HepG2 (cell line): ENCODE results near the gene LBX2. TPM values are rescaled to one million over a fixed set of nuclear protein-coding genes. Genes with fewer than 3 reads are reported as not detected.

ENCODE experiments used
- CENPT ChIP-seq: sonication (generic); formaldehyde crosslinking; IDR thresholded peaks from 2 replicates; pipeline ENCODE4 v1.8.0; 2022; ENCODE audit warnings: low read depth, mild to moderate bottlenecking, moderate library complexity, missing genetic modification reagents
- HNRNPLL ChIP-seq: fragments of 200-400 bp; formaldehyde crosslinking; IDR thresholded peaks from 2 replicates; pipeline ENCODE4 v1.6.1; 2017; ENCODE audit warnings: mild to moderate bottlenecking, low read depth, low read length; ENCODE audit not compliant: poor library complexity, severe bottlenecking
- JARID2 ChIP-seq: sonication (generic); formaldehyde crosslinking; IDR thresholded peaks from 2 replicates; pipeline ENCODE4 v1.8.1; 2023; ENCODE audit warnings: missing genetic modification reagents, inconsistent platforms; ENCODE audit not compliant: insufficient replicate concordance
- MTF2 ChIP-seq: sonication (generic); formaldehyde crosslinking; IDR thresholded peaks from 2 replicates; pipeline ENCODE4 v1.5.0; 2020; ENCODE audit warnings: missing genetic modification reagents, borderline replicate concordance
- MXD1 ChIP-seq: sonication (generic); formaldehyde crosslinking; IDR thresholded peaks from 2 replicates; pipeline ENCODE4 v1.4.0; 2020; ENCODE audit warnings: mild to moderate bottlenecking, missing genetic modification reagents
- PCBP1 ChIP-seq: fragments of 200-400 bp; formaldehyde crosslinking; IDR thresholded peaks from 2 replicates; pipeline ENCODE4 v1.6.1; 2017; ENCODE audit warnings: mild to moderate bottlenecking, low read depth, low read length, borderline replicate concordance
- RELA ChIP-seq: sonication (generic); formaldehyde crosslinking; IDR thresholded peaks from 2 replicates; pipeline ENCODE4 v1.4.0; 2020; ENCODE audit warnings: missing genetic modification reagents
- SNRNP70 ChIP-seq: fragments of 200-400 bp; formaldehyde crosslinking; IDR thresholded peaks from 2 replicates; pipeline ENCODE4 v1.6.1; 2017; ENCODE audit warnings: mild to moderate bottlenecking, low read depth, low read length, moderate library complexity
- SP4 ChIP-seq: sonication (generic); formaldehyde crosslinking; IDR thresholded peaks from 2 replicates; pipeline ENCODE4 v1.8.1; 2023; ENCODE audit warnings: mild to moderate bottlenecking, missing genetic modification reagents
- TIGD3 ChIP-seq: sonication (generic); formaldehyde crosslinking; IDR thresholded peaks from 2 replicates; pipeline ENCODE4 v1.5.1; 2020; ENCODE audit warnings: mild to moderate bottlenecking, missing genetic modification reagents, borderline replicate concordance
- WIZ ChIP-seq: sonication (generic); formaldehyde crosslinking; IDR thresholded peaks from 2 replicates; pipeline ENCODE4 v1.5.1; 2020; ENCODE audit warnings: mild to moderate bottlenecking, missing genetic modification reagents
- ZBTB38 ChIP-seq: sonication (generic); formaldehyde crosslinking; IDR thresholded peaks from 2 replicates; pipeline ENCODE4 v1.5.1; 2020; ENCODE audit warnings: mild to moderate bottlenecking, missing genetic modification reagents
- ZNF251 ChIP-seq: sonication (generic); formaldehyde crosslinking; IDR thresholded peaks from 2 replicates; pipeline ENCODE4 v1.9.0; 2021; ENCODE audit warnings: mild to moderate bottlenecking, missing genetic modification reagents
- ZNF432 ChIP-seq: sonication (generic); formaldehyde crosslinking; IDR thresholded peaks from 2 replicates; pipeline ENCODE4 v1.5.0; 2020; ENCODE audit warnings: missing genetic modification reagents, mild to moderate bottlenecking, borderline replicate concordance
- ZNF557 ChIP-seq: sonication (generic); formaldehyde crosslinking; IDR thresholded peaks from 2 replicates; pipeline ENCODE4 v1.4.0; 2020; ENCODE audit warnings: missing genetic modification reagents
- ZNF660 ChIP-seq: sonication (generic); formaldehyde crosslinking; IDR thresholded peaks from 2 replicates; pipeline ENCODE4 v1.5.1; 2020; ENCODE audit warnings: mild to moderate bottlenecking, low read depth, missing genetic modification reagents, borderline replicate concordance
- polyA plus RNA-seq, 8 experiments: library from polyadenylated mRNA; depleted of rRNA in 3 of 8; stranded (reverse) in 7 of 8; unstranded in 1 of 8; fragments of >200 nt; fragmentation: Illumina TruSeq in 4 of 8; extraction: Trizol in 4 of 8; gene quantifications; 2 replicates each; pipeline versions ENCODE4 v1.2.1 to v1.2.3, GENCODE V29; 2011 to 2016; ENCODE audit warnings: low read depth in 4 of 8, missing spikeins in 1 of 8, mixed read lengths in 1 of 8; ENCODE audit not compliant: insufficient read depth in 1 of 8
- total RNA-seq, 5 experiments: library from RNA; depleted of rRNA; stranded (reverse); fragments of >200 nt; fragmentation: Illumina TruSeq; extraction: Trizol; gene quantifications; 2 replicates each; pipeline ENCODE4 v1.2.3, GENCODE V29; 2016; ENCODE audit warnings: low read depth in 1 of 5
- TF ChIP-seq, protein P1 (sequence below): sonication (generic); formaldehyde crosslinking; IDR thresholded peaks from 2 replicates; pipeline ENCODE4 v1.8.0; 2022; ENCODE audit warnings: missing genetic modification reagents, mild to moderate bottlenecking, borderline replicate concordance
- TF ChIP-seq, protein P2 (sequence below), 2 experiments: sonication (generic) in 1 of 2; formaldehyde crosslinking in 1 of 2; IDR thresholded peaks; 2 replicates each; pipeline versions ENCODE4 v1.5.1 to v1.6.1; 2011 to 2020; ENCODE audit warnings: borderline replicate concordance in 1 of 2, low read depth in 1 of 2, low read length in 1 of 2, mild to moderate bottlenecking in 1 of 2, missing genetic modification reagents in 1 of 2, moderate library complexity in 1 of 2
- TF ChIP-seq, protein P3 (sequence below): sonication (generic); formaldehyde crosslinking; IDR thresholded peaks from 2 replicates; pipeline ENCODE4 v1.9.0; 2021; ENCODE audit warnings: missing genetic modification reagents, borderline replicate concordance

Gene LBX2
- total and polyA plus RNA-seq, 2 of the 13 experiments (the other 11 are each of a cell fraction or from before 2014, with no cell fraction given), result 6.4 to 8.1 TPM

DNA sequence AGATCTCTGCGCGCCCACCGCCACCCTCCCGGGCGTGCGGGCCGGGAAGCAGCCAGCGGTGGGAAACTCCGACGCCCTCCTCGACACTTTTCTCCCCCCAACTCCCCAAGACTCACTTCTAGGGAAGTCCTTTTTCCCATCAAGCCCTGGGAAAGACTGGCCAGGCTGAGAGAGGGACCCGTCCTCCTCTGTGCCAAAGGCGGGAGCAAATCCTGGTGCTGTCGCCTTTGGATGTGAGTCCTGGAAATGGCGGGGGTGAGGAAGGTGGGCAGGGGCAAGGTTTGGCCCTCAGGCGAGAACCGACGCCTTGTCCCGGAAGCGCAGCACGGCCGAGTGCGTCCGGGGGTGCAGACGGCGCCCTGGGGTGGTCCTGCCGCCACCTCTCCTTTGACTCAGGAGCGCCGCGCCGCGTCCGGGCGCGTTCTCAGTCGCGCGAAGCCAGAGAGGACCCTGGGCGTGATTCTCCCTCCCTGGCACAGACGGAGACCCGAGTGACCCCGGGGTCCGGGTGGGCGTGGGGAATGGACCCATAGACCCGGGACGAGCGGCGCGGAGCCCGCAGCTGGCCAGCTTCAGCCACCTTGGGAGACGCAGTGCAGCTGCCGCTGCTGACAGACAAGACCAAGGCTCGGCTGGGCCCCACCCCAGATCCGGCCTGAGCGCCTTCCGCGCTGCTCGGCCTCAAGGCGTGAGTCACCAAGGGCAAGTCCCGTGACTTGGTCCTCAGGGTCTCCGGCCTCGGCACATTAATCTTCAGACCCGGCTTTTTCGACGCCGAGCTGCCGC lies 3.5 kb upstream of the LBX2 start (continued):
- TF ChIP-seq, protein P1, sequence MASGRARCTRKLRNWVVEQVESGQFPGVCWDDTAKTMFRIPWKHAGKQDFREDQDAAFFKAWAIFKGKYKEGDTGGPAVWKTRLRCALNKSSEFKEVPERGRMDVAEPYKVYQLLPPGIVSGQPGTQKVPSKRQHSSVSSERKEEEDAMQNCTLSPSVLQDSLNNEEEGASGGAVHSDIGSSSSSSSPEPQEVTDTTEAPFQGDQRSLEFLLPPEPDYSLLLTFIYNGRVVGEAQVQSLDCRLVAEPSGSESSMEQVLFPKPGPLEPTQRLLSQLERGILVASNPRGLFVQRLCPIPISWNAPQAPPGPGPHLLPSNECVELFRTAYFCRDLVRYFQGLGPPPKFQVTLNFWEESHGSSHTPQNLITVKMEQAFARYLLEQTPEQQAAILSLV (CRISPR knock-in tag), result peak; percentile 84
- TF ChIP-seq MXD1 (CRISPR knock-in tag) (peak; percentile 69), WIZ (CRISPR knock-in tag) (peak; percentile 92), JARID2 (no peak), PCBP1 (no peak), TIGD3 (CRISPR knock-in tag) (peak; percentile 65; the same call in 1 of the 2 replicates), ZNF432 (CRISPR knock-in tag) (no peak), SNRNP70 (no peak), ZNF557 (CRISPR knock-in tag) (0 out of 2 replicates have a peak, but pooled peaks have one; percentile 9), RELA (CRISPR knock-in tag) (no peak; the same call in none of the 2 replicates), CENPT (CRISPR knock-in tag) (0 out of 2 replicates have a peak, but pooled peaks have one; percentile 80), HNRNPLL (no peak), MTF2 (CRISPR knock-in tag) (peak; percentile 62; the same call in 1 of the 2 replicates), ZNF251 (no peak; the same call in 1 of the 2 replicates), SP4 (CRISPR knock-in tag) (peak; percentile 48; the same call in 1 of the 2 replicates), ZNF660 (CRISPR knock-in tag) (no peak; the same call in 1 of the 2 replicates), ZBTB38 (CRISPR knock-in tag) (peak; percentile 77)
- TF ChIP-seq, protein P2, sequence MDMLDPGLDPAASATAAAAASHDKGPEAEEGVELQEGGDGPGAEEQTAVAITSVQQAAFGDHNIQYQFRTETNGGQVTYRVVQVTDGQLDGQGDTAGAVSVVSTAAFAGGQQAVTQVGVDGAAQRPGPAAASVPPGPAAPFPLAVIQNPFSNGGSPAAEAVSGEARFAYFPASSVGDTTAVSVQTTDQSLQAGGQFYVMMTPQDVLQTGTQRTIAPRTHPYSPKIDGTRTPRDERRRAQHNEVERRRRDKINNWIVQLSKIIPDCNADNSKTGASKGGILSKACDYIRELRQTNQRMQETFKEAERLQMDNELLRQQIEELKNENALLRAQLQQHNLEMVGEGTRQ (IDR thresholded peaks at IDR 0.05; ENCODE audit: low read depth, low read length), result no peak
- TF ChIP-seq, protein P2 (CRISPR knock-in tag; IDR thresholded peaks at IDR 0.05; ENCODE audit: borderline replicate concordance), result no peak; the same call in 1 of the 2 replicates
- TF ChIP-seq, protein P3, sequence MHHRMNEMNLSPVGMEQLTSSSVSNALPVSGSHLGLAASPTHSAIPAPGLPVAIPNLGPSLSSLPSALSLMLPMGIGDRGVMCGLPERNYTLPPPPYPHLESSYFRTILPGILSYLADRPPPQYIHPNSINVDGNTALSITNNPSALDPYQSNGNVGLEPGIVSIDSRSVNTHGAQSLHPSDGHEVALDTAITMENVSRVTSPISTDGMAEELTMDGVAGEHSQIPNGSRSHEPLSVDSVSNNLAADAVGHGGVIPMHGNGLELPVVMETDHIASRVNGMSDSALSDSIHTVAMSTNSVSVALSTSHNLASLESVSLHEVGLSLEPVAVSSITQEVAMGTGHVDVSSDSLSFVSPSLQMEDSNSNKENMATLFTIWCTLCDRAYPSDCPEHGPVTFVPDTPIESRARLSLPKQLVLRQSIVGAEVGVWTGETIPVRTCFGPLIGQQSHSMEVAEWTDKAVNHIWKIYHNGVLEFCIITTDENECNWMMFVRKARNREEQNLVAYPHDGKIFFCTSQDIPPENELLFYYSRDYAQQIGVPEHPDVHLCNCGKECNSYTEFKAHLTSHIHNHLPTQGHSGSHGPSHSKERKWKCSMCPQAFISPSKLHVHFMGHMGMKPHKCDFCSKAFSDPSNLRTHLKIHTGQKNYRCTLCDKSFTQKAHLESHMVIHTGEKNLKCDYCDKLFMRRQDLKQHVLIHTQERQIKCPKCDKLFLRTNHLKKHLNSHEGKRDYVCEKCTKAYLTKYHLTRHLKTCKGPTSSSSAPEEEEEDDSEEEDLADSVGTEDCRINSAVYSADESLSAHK (CRISPR knock-in tag), result 0 out of 2 replicates have a peak, but pooled peaks have one; percentile 9
